ENCODE measurements around the gene EPDR1.

EPDR1 gene

GRCh38 chr7:37973915-37974314 lies 53.5 kb downstream of the EPDR1 start:
- no peak for DNase-seq (ENCODE audit: low read depth)
- H3K4me3 ChIP-seq (ENCODE audit: low read length) = no peak overlapping the region
- no peak for TF ChIP-seq CTCF (IDR thresholded peaks at IDR 0.05; ENCODE audit: insufficient read depth, low read depth, low read length, missing control alignments)

- H3K4me3 ChIP-seq (ENCODE audit: low read length) = no peak overlapping the region
- DNase-seq (ENCODE audit: low read depth) = no peak
- no peak for TF ChIP-seq CTCF (IDR thresholded peaks at IDR 0.05; ENCODE audit: insufficient read depth, low read depth, low read length, missing control alignments)
These were observed 54.3 kb downstream of the EPDR1 start for GRCh38 chr7:37974711-37975110.

GRCh38 chr7:37977243-37977642 lies 56.8 kb downstream of the EPDR1 start:
- TF ChIP-seq CTCF (IDR thresholded peaks at IDR 0.05; ENCODE audit: insufficient read depth, low read depth, low read length, missing control alignments) = no peak
- DNase-seq (ENCODE audit: low read depth) = peak; percentile 69
- no peak overlapping the region for H3K4me3 ChIP-seq (ENCODE audit: low read length)

- no peak for DNase-seq (ENCODE audit: low read depth)
- no peak for TF ChIP-seq CTCF (IDR thresholded peaks at IDR 0.05; ENCODE audit: insufficient read depth, low read depth, low read length, missing control alignments)
- H3K4me3 ChIP-seq (ENCODE audit: low read length) = no peak overlapping the region
These were observed 61.2 kb downstream of the EPDR1 start for GRCh38 chr7:37981664-37982063.

- DNase-seq (ENCODE audit: low read depth) = no peak
- H3K4me3 ChIP-seq (ENCODE audit: low read length) = no peak overlapping the region
- TF ChIP-seq CTCF (IDR thresholded peaks at IDR 0.05; ENCODE audit: insufficient read depth, low read depth, low read length, missing control alignments) = no peak
These were observed 62.0 kb downstream of the EPDR1 start for GRCh38 chr7:37982423-37982822.

GRCh38 chr7:37984750-37985390 lies 64.4 kb downstream of the EPDR1 start:
- H3K4me3 ChIP-seq (ENCODE audit: low read length) = no peak overlapping the region
- no peak for DNase-seq (ENCODE audit: low read depth)
- TF ChIP-seq CTCF (IDR thresholded peaks at IDR 0.05; ENCODE audit: insufficient read depth, low read depth, low read length, missing control alignments) = no peak

- H3K4me3 ChIP-seq (ENCODE audit: low read length) = no peak overlapping the region
- DNase-seq (ENCODE audit: low read depth) = no peak
These were observed 66.5 kb downstream of the EPDR1 start for GRCh38 chr7:37986908-37987330.

More at GRCh38 chr7:37986908-37987330, 66.5 kb downstream of the EPDR1 start:
- TF ChIP-seq CTCF (IDR thresholded peaks at IDR 0.05; ENCODE audit: insufficient read depth, low read depth, low read length, missing control alignments) = no peak
